Activated CD8-positive, alpha-beta T cell treated with anti-CD3 and anti-CD28 coated beads for 36 hours (primary cell): ENCODE measurements around the gene RSBN1. TPM values are rescaled to one million over a fixed set of nuclear protein-coding genes. Genes with fewer than 3 reads are reported as not detected.
A peak's percentile ranks its signal among the peaks of the same experiment; 100 is the strongest.

Experiments used
- ATAC-seq: fragments of 200-7000 bp; cut with Tn5 transposase; one replicate; pipeline ENCODE4 v1.10.0; 2021; ENCODE audit warnings: mild to moderate bottlenecking, moderate library complexity
- CTCF ChIA-PET: fragments of 350-600 bp; sonication (Branson Sonifier 250); formaldehyde crosslinking; loops from one replicate; lab custom pipeline; 2021; ENCODE audit warnings: antibody characterized with exemption; lab: Charles Lee
- POLR2A ChIA-PET: fragments of 350-600 bp; sonication (Branson Sonifier 250); formaldehyde crosslinking; loops from one replicate; lab custom pipeline; 2021; ENCODE audit warnings: antibody characterized with exemption; lab: Charles Lee
- DNase-seq: peaks from one replicate; pipeline ENCODE4 v3.0.0-alpha.2; 2020
- H3K27ac Mint-ChIP-seq: one replicate; pipeline ENCODE4 v1.8.0; 2021; ENCODE audit warnings: mild to moderate bottlenecking, mixed read lengths
- H3K27me3 Mint-ChIP-seq: one replicate; pipeline ENCODE4 v1.8.0; 2021; ENCODE audit warnings: mixed read lengths
- H3K36me3 Mint-ChIP-seq: one replicate; pipeline ENCODE4 v1.8.0; 2021; ENCODE audit warnings: low read depth, mixed read lengths
- H3K4me1 Mint-ChIP-seq: one replicate; pipeline ENCODE4 v1.8.0; 2021; ENCODE audit warnings: low read depth, mixed read lengths
- H3K4me3 Mint-ChIP-seq: one replicate; pipeline ENCODE4 v1.8.0; 2021; ENCODE audit warnings: mild to moderate bottlenecking, moderate library complexity, mixed read lengths
- H3K9me3 Mint-ChIP-seq: one replicate; pipeline ENCODE4 v1.8.0; 2021; ENCODE audit warnings: mixed read lengths
- CTCF ChIP-seq: fragments of 200-600 bp; IDR thresholded peaks from one replicate; pipeline ENCODE4 v1.8.0; 2022; ENCODE audit warnings: antibody characterized with exemption, mild to moderate bottlenecking
- intact Hi-C: fragments of 100-400 bp; cut with micrococcal nuclease; formaldehyde crosslinking; loops from one replicate; pipeline ENCODE4 v1.10.0; 2022
- total RNA-seq, 2 experiments: library from RNA; stranded (reverse); gene quantifications; one replicate each; pipeline ENCODE4 v1.2.3, GENCODE V29; 2021

The RSBN1 gene
- total RNA-seq, result 10 to 100 TPM; 25.6 to 28.3 TPM

GRCh38 chr1:113811888-113812660 is at the start of gene RSBN1:
Gene RSBN1, minus strand, starts transcription at chr1:113812476. Its CDS starts 64 bp downstream, at chr1:113812412.
- H3K4me1 Mint-ChIP-seq, result peaks cover 36% of the 10 kb centered on the region
- ChIA-PET CTCF (interaction anchor here (0.7 to 1.7 kb wide), 5 partner anchors 11 to 55 kb away, joined by 3 to 9 read pairs (median 3); partner anchors contain the start of gene PHTF1), POLR2A (interaction anchor here (0.6 to 2.3 kb wide), 10 partner anchors 13 to 136 kb away, joined by 3 to 12 read pairs (median 4); partner anchors contain the start of genes HIPK1 and PHTF1)
- H3K4me3 Mint-ChIP-seq, result peak within 1 kb of the TSS; percentile 96
- DNase-seq, result peak; percentile 99
- intact Hi-C loops, result loop anchor here (2.0 kb wide), 2 partner anchors 29 to 53 kb away; partner anchors contain the start of gene PHTF1
- no peak for TF ChIP-seq CTCF
- no peaks in the 10 kb centered on the region for H3K27me3 Mint-ChIP-seq
- H3K27ac Mint-ChIP-seq, result peak within 1 kb of the TSS; percentile 97
- no peaks in the 10 kb centered on the region for H3K9me3 Mint-ChIP-seq
- ATAC-seq, result peak; percentile 94
- H3K36me3 Mint-ChIP-seq, result peaks cover 16% of the 10 kb centered on the region

GRCh38 chr1:113861641-113862040 is 49.4 kb upstream of the RSBN1 start:
- intact Hi-C loops, result loop anchor here (5.0 kb wide), 1 partner anchor 91 kb away; no protein-coding TSS in a partner anchor
- ATAC-seq, result no peak
- no peaks in the 10 kb centered on the region for H3K27me3 Mint-ChIP-seq
- H3K4me3 Mint-ChIP-seq, result no peak overlapping the region
- H3K9me3 Mint-ChIP-seq, result no peaks in the 10 kb centered on the region
- DNase-seq, result no peak
- no peak overlapping the region for H3K27ac Mint-ChIP-seq
- CTCF ChIA-PET, result interaction anchor here (1.6 to 1.9 kb wide), 2 partner anchors 21 to 43 kb away, joined by 3 to 5 read pairs; partner anchors contain the start of gene AP4B1
- H3K4me1 Mint-ChIP-seq, result peaks cover 51% of the 10 kb centered on the region
- peaks cover 48% of the 10 kb centered on the region for H3K36me3 Mint-ChIP-seq
- POLR2A ChIA-PET, result interaction anchor here (1.2 to 1.9 kb wide), 3 partner anchors 8 to 35 kb away, joined by 3 to 5 read pairs (median 4); no protein-coding TSS in a partner anchor
- no peak for TF ChIP-seq CTCF

GRCh38 chr1:113860891-113861290 is 48.6 kb upstream of the RSBN1 start:
- Mint-ChIP-seq H3K4me1 (peaks cover 49% of the 10 kb centered on the region), H3K4me3 (no peak overlapping the region), H3K27ac (peak overlapping the region; percentile 74), H3K36me3 (peaks cover 53% of the 10 kb centered on the region), H3K27me3 (no peaks in the 10 kb centered on the region), H3K9me3 (no peaks in the 10 kb centered on the region)
- ATAC-seq (no peak), DNase-seq (no peak)
- TF ChIP-seq CTCF, result no peak
- ChIA-PET CTCF (interaction anchor here (1.1 to 3.7 kb wide), 2 partner anchors 9 to 25 kb away, joined by 6 to 16 read pairs; no protein-coding TSS in a partner anchor), POLR2A (interaction anchor here (0.8 to 1.4 kb wide), 3 partner anchors 9 to 43 kb away, joined by 3 to 5 read pairs (median 3); no protein-coding TSS in a partner anchor)
- intact Hi-C loops, result loop anchor here (5.0 kb wide), 1 partner anchor 91 kb away; no protein-coding TSS in a partner anchor

GRCh38 chr1:113859478-113860175 is 47.4 kb upstream of the RSBN1 start:
- POLR2A ChIA-PET, result interaction anchor here (0.8 to 1.4 kb wide), 4 partner anchors 9 to 41 kb away, joined by 3 to 5 read pairs (median 4); no protein-coding TSS in a partner anchor
- ATAC-seq (peak; percentile 62), DNase-seq (no peak)
- Mint-ChIP-seq H3K27ac (peak overlapping the region; percentile 74), H3K4me3 (no peak overlapping the region), H3K27me3 (no peaks in the 10 kb centered on the region), H3K36me3 (peaks cover 53% of the 10 kb centered on the region), H3K4me1 (peaks cover 42% of the 10 kb centered on the region), H3K9me3 (no peaks in the 10 kb centered on the region)
- no peak for TF ChIP-seq CTCF
- CTCF ChIA-PET, result interaction anchor here (0.6 to 3.7 kb wide), 6 partner anchors 9 to 58 kb away, joined by 3 to 16 read pairs (median 4); no protein-coding TSS in a partner anchor
- intact Hi-C loops, result loop anchor here (5.0 kb wide), 1 partner anchor 93 kb away; no protein-coding TSS in a partner anchor
